H9 (cell line): ENCODE measurements around the gene S100P. TPM values are rescaled to one million over a fixed set of nuclear protein-coding genes. Genes with fewer than 3 reads are reported as not detected.

Experiments
- DNase-seq: peaks from one replicate; pipeline ENCODE4 v3.0.0-alpha.2; 2017
- H2AFZ ChIP-seq: one replicate; pipeline ENCODE4 v1.6.1; 2013; ENCODE audit warnings: mild to moderate bottlenecking, low read length, control low read depth, moderate library complexity
- H2AK5ac ChIP-seq: 2 replicates; pipeline ENCODE4 v1.6.1; 2013; ENCODE audit warnings: low read length, control low read depth, mixed read lengths; ENCODE audit not compliant: insufficient read length
- H2BK120ac ChIP-seq: one replicate; pipeline ENCODE4 v1.6.1; 2013; ENCODE audit warnings: low read depth, mild to moderate bottlenecking, low read length, control low read depth, inconsistent platforms; ENCODE audit not compliant: poor library complexity, severe bottlenecking
- H2BK12ac ChIP-seq: 2 replicates; pipeline ENCODE4 v1.6.1; 2013; ENCODE audit warnings: low read length, control low read depth, mixed read lengths, low read depth; ENCODE audit not compliant: insufficient read length
- H2BK15ac ChIP-seq: 2 replicates; pipeline ENCODE4 v1.6.1; 2013; ENCODE audit warnings: low read depth, low read length, control low read depth
- H2BK20ac ChIP-seq: one replicate; pipeline ENCODE4 v1.6.1; 2013; ENCODE audit warnings: low read depth, mild to moderate bottlenecking, low read length, control low read depth, inconsistent platforms; ENCODE audit not compliant: poor library complexity, severe bottlenecking
- H2BK5ac ChIP-seq: 2 replicates; pipeline ENCODE4 v1.6.1; 2013; ENCODE audit warnings: low read length, control low read depth, mixed read lengths; ENCODE audit not compliant: insufficient read length
- H3K14ac ChIP-seq: 2 replicates; pipeline ENCODE4 v1.6.1; 2013; ENCODE audit warnings: low read length, control low read depth; ENCODE audit not compliant: insufficient read depth
- H3K18ac ChIP-seq: 2 replicates; pipeline ENCODE4 v1.6.1; 2013; ENCODE audit warnings: low read depth, mild to moderate bottlenecking, mixed read lengths, low read length, control low read depth; ENCODE audit not compliant: insufficient read length
- H3K23ac ChIP-seq: 2 replicates; pipeline ENCODE4 v1.6.1; 2013; ENCODE audit warnings: low read length, control low read depth, mixed read lengths, low read depth; ENCODE audit not compliant: insufficient read length
- H3K23me2 ChIP-seq: 2 replicates; pipeline ENCODE4 v1.6.1; 2013; ENCODE audit warnings: low read depth, mild to moderate bottlenecking, mixed read lengths, low read length, control low read depth; ENCODE audit not compliant: insufficient read length, poor library complexity, severe bottlenecking
- H3K27ac ChIP-seq: 2 replicates; pipeline ENCODE4 v1.5.1; 2013; ENCODE audit warnings: low read length, control low read depth, mixed read lengths, low read depth; ENCODE audit not compliant: insufficient read length
- H3K27me3 ChIP-seq: 2 replicates; pipeline ENCODE4 v1.6.1; 2013; ENCODE audit warnings: low read length, control low read depth, inconsistent platforms; ENCODE audit not compliant: insufficient read depth
- H3K4ac ChIP-seq: 2 replicates; pipeline ENCODE4 v1.6.1; 2013; ENCODE audit warnings: low read depth, mild to moderate bottlenecking, control low read depth, inconsistent platforms, low read length, moderate library complexity
- H3K4me1 ChIP-seq: 2 replicates; pipeline ENCODE4 v1.6.1; 2013; ENCODE audit warnings: low read length, control low read depth, inconsistent platforms; ENCODE audit not compliant: insufficient read depth
- H3K4me2 ChIP-seq: 2 replicates; pipeline ENCODE4 v1.6.1; 2013; ENCODE audit warnings: low read length, control low read depth, mixed read lengths; ENCODE audit not compliant: insufficient read length, insufficient read depth
- H3K56ac ChIP-seq: 2 replicates; pipeline ENCODE4 v1.6.1; 2013; ENCODE audit warnings: low read depth, mild to moderate bottlenecking, mixed read lengths, low read length, control low read depth; ENCODE audit not compliant: insufficient read length
- H3K79me1 ChIP-seq: 2 replicates; pipeline ENCODE4 v1.6.1; 2013; ENCODE audit warnings: low read depth, mild to moderate bottlenecking, moderate library complexity, low read length, control low read depth, inconsistent platforms; ENCODE audit not compliant: insufficient read depth, poor library complexity, severe bottlenecking
- H3K79me2 ChIP-seq: 2 replicates; pipeline ENCODE4 v1.6.1; 2013; ENCODE audit warnings: low read length, control low read depth, inconsistent platforms; ENCODE audit not compliant: insufficient read depth
- H3K9ac ChIP-seq: 2 replicates; pipeline ENCODE4 v1.6.1; 2013; ENCODE audit warnings: low read length, control low read depth, mixed read lengths; ENCODE audit not compliant: insufficient read length; ENCODE audit errors: extremely low read depth
- H3K9me3 ChIP-seq: one replicate; pipeline ENCODE4 v1.6.1; 2013; ENCODE audit warnings: low read depth, low read length, inconsistent platforms; ENCODE audit not compliant: control insufficient read depth
- H3T11ph ChIP-seq: one replicate; pipeline ENCODE4 v1.6.1; 2013; ENCODE audit warnings: mild to moderate bottlenecking, low read length, control low read depth, inconsistent platforms
- H4K20me1 ChIP-seq: one replicate; pipeline ENCODE4 v1.6.1; 2013; ENCODE audit not compliant: control insufficient read depth, insufficient read length, insufficient read depth
- H4K5ac ChIP-seq: 2 replicates; pipeline ENCODE4 v1.6.1; 2013; ENCODE audit warnings: low read depth, mild to moderate bottlenecking, mixed read lengths, low read length, control low read depth; ENCODE audit not compliant: insufficient read length
- H4K8ac ChIP-seq: replicated peaks from 2 replicates; pipeline ENCODE4 v1.6.1; 2013; ENCODE audit warnings: low read length, control low read depth, mixed read lengths, low read depth; ENCODE audit not compliant: insufficient read length
- H4K91ac ChIP-seq: 2 replicates; pipeline ENCODE4 v1.6.1; 2013; ENCODE audit warnings: low read depth, mild to moderate bottlenecking, moderate library complexity, mixed read lengths, low read length, control low read depth; ENCODE audit not compliant: insufficient read length
- H3K27ac Mint-ChIP-seq, 3 experiments: 2 replicates in 2 of 3; 3 replicates in 1 of 3; pipeline ENCODE4 v1.8.0; 2020 to 2021; ENCODE audit warnings: mixed read lengths in 3 of 3, mild to moderate bottlenecking in 1 of 3, moderate library complexity in 1 of 3
- H3K27me3 Mint-ChIP-seq: 2 replicates; pipeline ENCODE4 v1.8.0; 2021; ENCODE audit warnings: low read depth, mild to moderate bottlenecking, moderate library complexity, mixed read lengths
- H3K36me3 Mint-ChIP-seq, 3 experiments: 2 replicates in 2 of 3; 3 replicates in 1 of 3; pipeline ENCODE4 v1.8.0; 2020 to 2021; ENCODE audit warnings: low read depth in 3 of 3, mixed read lengths in 3 of 3; ENCODE audit not compliant: insufficient read depth in 1 of 3
- H3K4me1 Mint-ChIP-seq, 2 experiments: 2 replicates each; pipeline ENCODE4 v1.8.0; 2020; ENCODE audit warnings: mixed read lengths in 2 of 2
- H3K4me3 Mint-ChIP-seq, 2 experiments: 2 replicates in 1 of 2; 3 replicates in 1 of 2; pipeline ENCODE4 v1.8.0; 2020 to 2021; ENCODE audit warnings: mild to moderate bottlenecking in 2 of 2, mixed read lengths in 2 of 2, moderate library complexity in 1 of 2
- H3K9me3 Mint-ChIP-seq, 2 experiments: 2 replicates in 1 of 2; 3 replicates in 1 of 2; pipeline ENCODE4 v1.8.0; 2020; ENCODE audit warnings: mild to moderate bottlenecking in 2 of 2, mixed read lengths in 2 of 2, moderate library complexity in 1 of 2
- CTCF ChIP-seq: fragments of 200-600 bp; sonication (generic); conservative IDR thresholded peaks from 3 replicates; pipeline ENCODE4 v1.8.0; 2021; ENCODE audit warnings: antibody characterized with exemption, mild to moderate bottlenecking
- WGBS: extraction: QIAGEN DNeasy Blood & Tissue Kit; methylation state at CpG from one replicate; pipeline ENCODE4 v1.1.7; 2013; ENCODE audit warnings: missing lambda C conversion rate, low lambda C conversion rate, mixed read lengths; ENCODE audit not compliant: insufficient read length; ENCODE audit errors: extremely low coverage; 5-methylcytosine and 5-hydroxymethylcytosine counted together
- total RNA-seq: library from RNA; stranded (reverse); gene quantifications from 2 replicates; pipeline ENCODE4 v1.2.1, GENCODE V29; 2021

The S100P gene
- total RNA-seq, 1 experiment from 2014 or later = not detected

GRCh38 chr4:6682862-6683590 is 10.7 kb upstream of the S100P start:
- Histone ChIP-seq H3K18ac (no peak overlapping the region), H3K23ac (no peak overlapping the region), H2AFZ (no peak overlapping the region), H3K79me2 (no peaks in the 10 kb centered on the region), H3K27me3 (no peaks in the 10 kb centered on the region), H3K9me3 (no peaks in the 10 kb centered on the region), H4K5ac (no peak overlapping the region), H3K79me1 (no peaks in the 10 kb centered on the region), H3T11ph (no peak overlapping the region), H2BK15ac (no peak overlapping the region), H3K4me2 (no peak overlapping the region), H4K91ac (no peak overlapping the region), H3K23me2 (no peaks in the 10 kb centered on the region), H4K8ac (no peak overlapping the region), H3K9ac (no peak overlapping the region), H3K27ac (no peak overlapping the region), H3K14ac (no peak overlapping the region; the same call in 1 of the 2 replicates), H3K56ac (no peak overlapping the region), H3K4me1 (no peaks in the 10 kb centered on the region), H4K20me1 (no peaks in the 10 kb centered on the region), H3K4ac (no peak overlapping the region), H2BK120ac (no peak overlapping the region), H2AK5ac (no peak overlapping the region), H2BK5ac (no peak overlapping the region), H2BK12ac (no peak overlapping the region), H2BK20ac (no peak overlapping the region)
- H3K4me3 Mint-ChIP-seq = no peak overlapping the region; a peak in 1 of 5 replicates
- H3K27ac Mint-ChIP-seq = peak overlapping the region in 1 of 3 experiments; percentile 31; a peak in 1 of 7 replicates
- peaks cover 2 to 11% (median 10%) of the 10 kb centered on the region in 3 experiments; a peak in 5 of 7 replicates for H3K36me3 Mint-ChIP-seq
- H3K27me3 Mint-ChIP-seq = peaks cover 19% of the 10 kb centered on the region
- WGBS = no CpG with 5 or more reads among the region's 11 CpGs
- TF ChIP-seq CTCF = no peak
- peaks cover 0 to 3% of the 10 kb centered on the region in 2 experiments; a peak in 2 of 4 replicates for H3K4me1 Mint-ChIP-seq
- peaks cover 10 to 11% of the 10 kb centered on the region in 2 experiments for H3K9me3 Mint-ChIP-seq
- DNase-seq = no peak
